Ishikawa (cell line): Measurements from ENCODE around the gene INMT.

ENCODE experiments used
- CEBPB ChIP-seq: IDR thresholded peaks from 2 replicates; pipeline ENCODE4 v1.6.1; 2012
- CREB1 ChIP-seq: IDR thresholded peaks from 2 replicates; pipeline ENCODE4 v1.6.1; 2012; ENCODE audit warnings: low read depth
- EGR1 ChIP-seq: IDR thresholded peaks from 2 replicates; pipeline ENCODE4 v1.6.1; 2012
- EP300 ChIP-seq: IDR thresholded peaks from 2 replicates; pipeline ENCODE4 v1.6.1; 2012; ENCODE audit warnings: borderline replicate concordance
- FOXM1 ChIP-seq: IDR thresholded peaks from 2 replicates; pipeline ENCODE4 v1.6.1; 2012; ENCODE audit warnings: low read depth, borderline replicate concordance
- NFIC ChIP-seq: IDR thresholded peaks from 2 replicates; pipeline ENCODE4 v1.6.1; 2012
- RAD21 ChIP-seq: IDR thresholded peaks from 2 replicates; pipeline ENCODE4 v1.6.1; 2012; ENCODE audit warnings: low read depth
- TAF1 ChIP-seq: IDR thresholded peaks from 2 replicates; pipeline ENCODE4 v1.6.1; 2012; ENCODE audit warnings: low read depth, mild to moderate bottlenecking
- TCF12 ChIP-seq: IDR thresholded peaks from 2 replicates; pipeline ENCODE4 v1.6.1; 2012; ENCODE audit warnings: low read depth
- TEAD4 ChIP-seq: IDR thresholded peaks from 2 replicates; pipeline ENCODE4 v1.6.1; 2012
- YY1 ChIP-seq: IDR thresholded peaks from 2 replicates; pipeline ENCODE4 v1.6.1; 2012; ENCODE audit warnings: low read depth
- ZBTB7A ChIP-seq: IDR thresholded peaks from 2 replicates; pipeline ENCODE4 v1.6.1; 2012; ENCODE audit warnings: low read depth
- TF ChIP-seq, protein P1 (sequence below): IDR thresholded peaks from 2 replicates; pipeline ENCODE4 v1.6.1; 2012; ENCODE audit warnings: low read depth, mild to moderate bottlenecking
- TF ChIP-seq, protein P2 (sequence below): IDR thresholded peaks from 2 replicates; pipeline ENCODE4 v1.6.1; 2012
- TF ChIP-seq, protein P3 (sequence below): IDR thresholded peaks from 2 replicates; pipeline ENCODE4 v1.6.1; 2012

Gene INMT

DNA sequence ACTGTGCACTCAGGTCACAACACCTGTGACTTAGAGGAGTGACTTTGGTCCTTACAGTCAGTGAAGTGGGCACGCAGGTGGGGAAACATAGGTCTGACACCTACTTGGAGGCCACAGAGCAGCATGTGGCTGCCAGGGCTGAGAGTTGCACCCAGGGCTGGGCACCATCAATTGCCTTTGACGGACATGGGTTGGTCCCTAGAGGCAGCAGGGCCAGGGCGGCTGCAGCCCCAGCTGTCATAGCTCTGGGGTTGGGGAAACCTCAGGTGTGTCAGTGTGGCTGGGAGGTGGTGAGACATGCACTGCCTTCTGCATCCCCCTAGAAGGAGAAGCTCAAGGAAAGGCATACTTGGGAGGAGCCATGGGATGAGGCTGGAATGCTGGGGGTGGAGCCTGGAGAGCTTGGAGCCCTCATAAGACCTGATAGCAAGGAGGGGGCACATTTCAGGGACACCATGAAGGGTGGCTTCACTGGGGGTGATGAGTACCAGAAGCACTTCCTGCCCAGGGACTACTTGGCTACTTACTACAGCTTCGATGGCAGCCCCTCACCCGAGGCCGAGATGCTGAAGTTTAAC is at the start of gene INMT:
INMT (plus strand) TSS at position 440 of the 578 bp plus-strand sequence; CDS start at position 456, 16 bp downstream.
- TF ChIP-seq, protein P1, sequence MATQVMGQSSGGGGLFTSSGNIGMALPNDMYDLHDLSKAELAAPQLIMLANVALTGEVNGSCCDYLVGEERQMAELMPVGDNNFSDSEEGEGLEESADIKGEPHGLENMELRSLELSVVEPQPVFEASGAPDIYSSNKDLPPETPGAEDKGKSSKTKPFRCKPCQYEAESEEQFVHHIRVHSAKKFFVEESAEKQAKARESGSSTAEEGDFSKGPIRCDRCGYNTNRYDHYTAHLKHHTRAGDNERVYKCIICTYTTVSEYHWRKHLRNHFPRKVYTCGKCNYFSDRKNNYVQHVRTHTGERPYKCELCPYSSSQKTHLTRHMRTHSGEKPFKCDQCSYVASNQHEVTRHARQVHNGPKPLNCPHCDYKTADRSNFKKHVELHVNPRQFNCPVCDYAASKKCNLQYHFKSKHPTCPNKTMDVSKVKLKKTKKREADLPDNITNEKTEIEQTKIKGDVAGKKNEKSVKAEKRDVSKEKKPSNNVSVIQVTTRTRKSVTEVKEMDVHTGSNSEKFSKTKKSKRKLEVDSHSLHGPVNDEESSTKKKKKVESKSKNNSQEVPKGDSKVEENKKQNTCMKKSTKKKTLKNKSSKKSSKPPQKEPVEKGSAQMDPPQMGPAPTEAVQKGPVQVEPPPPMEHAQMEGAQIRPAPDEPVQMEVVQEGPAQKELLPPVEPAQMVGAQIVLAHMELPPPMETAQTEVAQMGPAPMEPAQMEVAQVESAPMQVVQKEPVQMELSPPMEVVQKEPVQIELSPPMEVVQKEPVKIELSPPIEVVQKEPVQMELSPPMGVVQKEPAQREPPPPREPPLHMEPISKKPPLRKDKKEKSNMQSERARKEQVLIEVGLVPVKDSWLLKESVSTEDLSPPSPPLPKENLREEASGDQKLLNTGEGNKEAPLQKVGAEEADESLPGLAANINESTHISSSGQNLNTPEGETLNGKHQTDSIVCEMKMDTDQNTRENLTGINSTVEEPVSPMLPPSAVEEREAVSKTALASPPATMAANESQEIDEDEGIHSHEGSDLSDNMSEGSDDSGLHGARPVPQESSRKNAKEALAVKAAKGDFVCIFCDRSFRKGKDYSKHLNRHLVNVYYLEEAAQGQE, result no peak
- TF ChIP-seq EGR1 (no peak), TAF1 (no peak), TEAD4 (no peak), NFIC (no peak), ZBTB7A (no peak), EP300 (no peak), YY1 (no peak), CEBPB (no peak), TCF12 (no peak), RAD21 (no peak), FOXM1 (no peak), CREB1 (no peak)
- TF ChIP-seq, protein P2, sequence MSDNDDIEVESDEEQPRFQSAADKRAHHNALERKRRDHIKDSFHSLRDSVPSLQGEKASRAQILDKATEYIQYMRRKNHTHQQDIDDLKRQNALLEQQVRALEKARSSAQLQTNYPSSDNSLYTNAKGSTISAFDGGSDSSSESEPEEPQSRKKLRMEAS, result no peak
- TF ChIP-seq, protein P3, sequence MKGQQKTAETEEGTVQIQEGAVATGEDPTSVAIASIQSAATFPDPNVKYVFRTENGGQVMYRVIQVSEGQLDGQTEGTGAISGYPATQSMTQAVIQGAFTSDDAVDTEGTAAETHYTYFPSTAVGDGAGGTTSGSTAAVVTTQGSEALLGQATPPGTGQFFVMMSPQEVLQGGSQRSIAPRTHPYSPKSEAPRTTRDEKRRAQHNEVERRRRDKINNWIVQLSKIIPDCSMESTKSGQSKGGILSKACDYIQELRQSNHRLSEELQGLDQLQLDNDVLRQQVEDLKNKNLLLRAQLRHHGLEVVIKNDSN, result no peak

DNA sequence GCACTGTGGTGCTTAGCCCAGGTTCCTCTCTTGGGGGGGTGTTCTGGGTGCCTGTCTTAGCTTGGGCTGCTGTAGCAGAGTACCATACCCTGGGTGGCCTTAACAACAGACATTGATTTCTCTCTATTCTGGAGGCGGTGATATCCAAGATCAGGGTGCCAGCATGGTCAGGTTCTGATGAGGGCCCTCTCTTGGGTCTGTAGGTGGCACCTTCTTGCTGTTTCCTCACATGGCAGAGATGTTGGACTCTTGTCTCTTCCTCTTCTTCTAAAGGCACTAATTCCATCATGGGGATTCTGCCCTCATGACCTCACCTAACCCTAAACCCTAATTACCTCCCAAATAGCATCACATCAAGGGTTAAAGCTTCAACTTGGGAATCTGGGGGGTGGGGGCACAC is 49.7 kb upstream of the INMT start:
- TF ChIP-seq CREB1 (no peak), RAD21 (peak; percentile 37; the same call in 1 of the 2 replicates), FOXM1 (no peak), ZBTB7A (no peak)
- TF ChIP-seq, protein P2, result no peak

DNA sequence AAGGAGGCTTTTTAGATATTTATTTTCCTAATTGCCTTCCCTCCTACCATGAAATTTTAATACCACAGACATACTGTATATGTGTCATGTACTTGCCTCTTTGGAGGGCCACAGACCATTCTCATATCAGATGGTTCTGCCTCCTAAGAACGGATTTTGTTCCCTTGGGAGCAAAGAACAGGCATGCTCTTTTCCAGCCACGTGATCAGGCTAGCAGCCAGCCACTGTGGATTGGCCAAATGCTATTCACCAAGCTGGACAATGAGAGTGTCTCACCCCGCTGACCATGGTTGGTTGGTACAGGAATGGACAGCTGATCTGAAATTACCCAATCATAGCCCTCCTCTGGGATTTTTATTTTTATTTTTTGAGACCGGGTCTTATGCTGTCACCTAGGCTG is 48.2 kb upstream of the INMT start:
- TF ChIP-seq, protein P3, result peak; percentile 66
- no peak for TF ChIP-seq NFIC

DNA sequence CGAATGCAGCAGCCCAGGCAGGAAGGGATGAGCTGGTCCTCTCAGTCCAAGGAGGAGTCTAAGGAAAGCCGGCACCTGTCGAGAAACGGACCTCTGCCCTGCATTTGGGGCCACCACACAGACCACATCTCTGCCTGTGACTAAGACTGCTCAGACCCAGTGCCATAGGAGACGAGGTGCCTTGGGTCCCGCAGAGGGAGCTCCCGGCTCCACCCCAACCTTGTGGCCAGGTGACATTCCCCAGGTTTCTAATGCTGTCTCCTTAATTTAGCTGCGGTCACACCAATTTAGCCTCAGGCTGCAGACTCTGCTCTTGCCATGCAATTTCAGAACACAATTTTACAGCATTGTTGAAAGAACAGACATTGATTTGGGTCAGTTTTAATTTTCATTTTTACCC is 46.9 kb upstream of the INMT start:
- TF ChIP-seq FOXM1, result no peak
- TF ChIP-seq RAD21, result no peak
- no peak for TF ChIP-seq NFIC
- TF ChIP-seq YY1, result no peak
- TF ChIP-seq EP300, result no peak
- TF ChIP-seq ZBTB7A, result no peak
- TF ChIP-seq, protein P3, result no peak
- TF ChIP-seq, protein P1, result no peak
- no peak for TF ChIP-seq EGR1
- TF ChIP-seq, protein P2, result no peak

DNA sequence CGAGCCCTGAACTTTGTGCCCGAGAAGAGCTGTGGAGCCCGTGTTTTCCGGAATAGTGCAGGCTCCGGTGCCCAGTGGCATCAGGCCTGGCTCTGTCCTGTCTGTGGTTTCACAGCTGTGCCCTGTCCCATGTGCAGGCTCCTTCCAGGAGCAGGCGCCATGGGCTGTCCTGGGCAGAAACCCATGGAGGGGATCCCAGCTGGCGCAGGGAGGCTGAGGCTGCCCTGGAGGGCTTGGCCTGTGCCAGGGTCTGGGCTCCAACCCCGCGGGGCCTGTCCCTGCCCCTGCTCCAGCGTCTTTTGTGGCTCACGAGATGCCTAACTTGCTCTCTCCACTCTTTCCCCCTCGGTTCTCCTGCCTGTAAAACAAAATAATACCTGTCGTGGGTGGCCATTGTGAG is 46.3 kb upstream of the INMT start:
- TF ChIP-seq CEBPB (no peak), TCF12 (no peak), ZBTB7A (no peak), YY1 (no peak), EGR1 (no peak), CREB1 (no peak), EP300 (no peak), RAD21 (no peak), TEAD4 (no peak), FOXM1 (no peak), NFIC (no peak), TAF1 (no peak)
- TF ChIP-seq, protein P2, result no peak
- TF ChIP-seq, protein P3, result no peak
- TF ChIP-seq, protein P1, result no peak
